Mesenteric fat pad (tissue), 1 donor: Measurements from ENCODE around the gene CEP112. TPM values are rescaled to one million over a fixed set of nuclear protein-coding genes. Genes with fewer than 3 reads are reported as not detected.
"Not testable (repeated sequence)": the region's sequence is repeated elsewhere in the genome, so short reads cannot be mapped to it uniquely, and the experiment has no call there.

ENCODE experiments used
- DNase-seq: peaks from one replicate; pipeline ENCODE4 v3.0.0-alpha.2; 2020; ENCODE audit warnings: low spot score
- total RNA-seq: library from RNA; stranded (reverse); fragmentation: NEBNext Ultra II Directional; extraction: Animal tissue kit (Norgen Biotek cat#: 25700); gene quantifications from one replicate; pipeline ENCODE4 v1.2.1, GENCODE V29; 2021
- donor health status: DM: yes; HTN: yes; CAD: no.

The CEP112 gene
- total RNA-seq, 1 donor from 2014 or later = 37.3 TPM

GRCh38 chr17:65743308-65743655 is 448.7 kb downstream of the CEP112 start:
- no peak for DNase-seq

GRCh38 chr17:65742403-65743307 is 449.3 kb downstream of the CEP112 start:
- DNase-seq = no peak

- no peak for DNase-seq
Measured at GRCh38 chr17:65741710-65742109, 450.2 kb downstream of the CEP112 start.

- no peak for DNase-seq
Measured at GRCh38 chr17:65739034-65739433, 452.9 kb downstream of the CEP112 start.

GRCh38 chr17:65737451-65737850 is 454.5 kb downstream of the CEP112 start:
- DNase-seq = no peak

- no peak for DNase-seq
Measured at GRCh38 chr17:65733314-65733713, 458.6 kb downstream of the CEP112 start.

- not testable (repeated sequence) for DNase-seq
Measured at GRCh38 chr17:65732667-65733066, 459.3 kb downstream of the CEP112 start.

GRCh38 chr17:65730711-65731169 is 461.2 kb downstream of the CEP112 start:
- no peak for DNase-seq

- DNase-seq = no peak
Measured at GRCh38 chr17:65729207-65729606, 462.7 kb downstream of the CEP112 start.

- no peak for DNase-seq
Measured at GRCh38 chr17:65727832-65728231, 464.1 kb downstream of the CEP112 start.

- no peak for DNase-seq
Measured at GRCh38 chr17:65727246-65727645, 464.7 kb downstream of the CEP112 start.

- no peak for DNase-seq
Measured at GRCh38 chr17:65723431-65724151, 468.3 kb downstream of the CEP112 start.

GRCh38 chr17:65718601-65719000 is 473.3 kb downstream of the CEP112 start:
- no peak for DNase-seq

- DNase-seq = no peak
Measured at GRCh38 chr17:65712383-65713267, 479.3 kb downstream of the CEP112 start.

- DNase-seq = no peak
Measured at GRCh38 chr17:65711671-65712276, 480.2 kb downstream of the CEP112 start.

GRCh38 chr17:65707780-65708179 is 484.2 kb downstream of the CEP112 start:
- no peak for DNase-seq

- no peak for DNase-seq
Measured at GRCh38 chr17:65704731-65705130, 487.2 kb downstream of the CEP112 start.

- DNase-seq = no peak
Measured at GRCh38 chr17:65703891-65704290, 488.0 kb downstream of the CEP112 start.

GRCh38 chr17:65699459-65699858 is 492.5 kb downstream of the CEP112 start:
- DNase-seq = no peak

GRCh38 chr17:65698381-65699061 is 493.4 kb downstream of the CEP112 start:
- DNase-seq = no peak
